ENCODE results near the gene MYO1C.

GRCh38 chr17:1464186-1464585 is 28.3 kb downstream of the MYO1C start:
- TF ChIP-seq CTCF (IDR thresholded peaks at IDR 0.05 in 2 of 3, conservative IDR thresholded peaks at IDR 0.05 in 1 of 3; ENCODE audit: borderline replicate concordance in 1 of 3, insufficient read depth in 1 of 3, low read depth in 2 of 3, low read length in 2 of 3) (no peak), POLR2A (IDR thresholded peaks at IDR 0.05; ENCODE audit: borderline replicate concordance, extremely low read depth, insufficient read depth, insufficient read length) (no peak), MAX (IDR thresholded peaks at IDR 0.05) (no peak), EZH2 (IDR thresholded peaks at IDR 0.05) (no peak), POLR2AphosphoS5 (IDR thresholded peaks at IDR 0.05; ENCODE audit: low read depth, low read length) (no peak), ZNF274 (IDR thresholded peaks at IDR 0.05; ENCODE audit: low read depth, low read length) (no peak), SIN3A (IDR thresholded peaks at IDR 0.05; ENCODE audit: low read depth) (no peak)

Data from HCT116 (cell line).